ENCODE data around the gene ARMC8. TPM values are rescaled to one million over a fixed set of nuclear protein-coding genes. Genes with fewer than 3 reads are reported as not detected.

ARMC8 gene
- total and polyA plus RNA-seq, 2 of the 8 experiments (the other 6 are each of a cell fraction or from before 2014, with no cell fraction given) = 47.3 to 58.5 TPM

GRCh38 chr3:138297059-138297607 lies 110.0 kb downstream of the ARMC8 start:
- no peak overlapping the region for H2BK12ac ChIP-seq (ENCODE audit: low read depth, low read length)
- H3K14ac ChIP-seq (ENCODE audit: insufficient read length) = no peak overlapping the region
- H3K9ac ChIP-seq (replicated peaks in 1 of 4; ENCODE audit: extremely low read depth in 1 of 4, low read depth in 3 of 4, low read length in 3 of 4) = no peak overlapping the region
- POLR2A ChIA-PET (ENCODE audit: partially characterized antibody) = interaction anchor here (1.1 kb wide), 1 partner anchor 24 kb away, joined by 3 read pairs; no protein-coding TSS in a partner anchor
- H4K91ac ChIP-seq (replicated peaks; ENCODE audit: insufficient read length, low read length) = no peak overlapping the region
- H3K9me3 ChIP-seq (ENCODE audit: insufficient read depth in 2 of 2, low read depth in 1 of 2, low read length in 1 of 2) = no peaks in the 10 kb centered on the region
- H3K56ac ChIP-seq (replicated peaks; ENCODE audit: insufficient read length, low read depth, low read length) = no peak overlapping the region
- no peaks in the 10 kb centered on the region for H3K27me3 ChIP-seq (replicated peaks in 1 of 4; ENCODE audit: control insufficient read depth in 3 of 4, extremely low read depth in 1 of 4, insufficient read depth in 3 of 4, low read length in 3 of 4)
- peaks cover 2 to 14% (median 9%) of the 10 kb centered on the region in 4 experiments; a peak in 6 of 8 replicates for H3K36me3 ChIP-seq (ENCODE audit: control insufficient read depth in 2 of 4, insufficient read depth in 4 of 4, low read length in 3 of 4)
- CTCF ChIA-PET (ENCODE audit: partially characterized antibody) = interaction anchor here (1.0 to 1.6 kb wide), 2 partner anchors 15 to 32 kb away, joined by 3 read pairs; no protein-coding TSS in a partner anchor
- no peak overlapping the region for H2AFZ ChIP-seq (ENCODE audit: low read length)
- H3K23ac ChIP-seq (ENCODE audit: insufficient read length) = no peak overlapping the region
- no peaks in the 10 kb centered on the region for H3K23me2 ChIP-seq (ENCODE audit: low read depth, low read length)
- DNase-seq (ENCODE audit: low read depth in 1 of 2, low spot score in 2 of 2) (no peak), FAIRE-seq (no peak)
- no peak overlapping the region for H3K4ac ChIP-seq (replicated peaks; ENCODE audit: insufficient read length, low read depth, low read length)
- H3K18ac ChIP-seq (ENCODE audit: extremely low read depth, low read length) = no peak overlapping the region
- no peak overlapping the region for H3K4me2 ChIP-seq (ENCODE audit: insufficient read depth in 1 of 2, low read depth in 2 of 2, low read length in 2 of 2)
- no peak overlapping the region for H4K5ac ChIP-seq (ENCODE audit: insufficient read length, low read depth, low read length)
- H4K8ac ChIP-seq (ENCODE audit: extremely low read depth, insufficient read depth, low read length) = no peak overlapping the region
- no peak overlapping the region for H3K27ac ChIP-seq (ENCODE audit: low read depth, low read length)
- no peaks in the 10 kb centered on the region for H4K20me1 ChIP-seq (replicated peaks in 1 of 2; ENCODE audit: control insufficient read depth in 1 of 2, insufficient read depth in 2 of 2, low read length in 2 of 2)
- H3K4me3 ChIP-seq (ENCODE audit: extremely low read depth in 1 of 4, insufficient read depth in 2 of 4, low read depth in 3 of 4, low read length in 4 of 4) = no peak overlapping the region
- no peak overlapping the region for H2AK5ac ChIP-seq (ENCODE audit: low read depth, low read length)
- no peaks in the 10 kb centered on the region for H3K79me1 ChIP-seq (ENCODE audit: low read depth, low read length)
- no peak overlapping the region for H2BK15ac ChIP-seq (ENCODE audit: low read length)
- no peaks in the 10 kb centered on the region for H3K79me2 ChIP-seq (ENCODE audit: control insufficient read depth in 1 of 2, insufficient read depth in 2 of 2, low read length in 2 of 2)
- no peak overlapping the region for H2BK20ac ChIP-seq (ENCODE audit: low read length)
- no peak overlapping the region for H2BK120ac ChIP-seq (replicated peaks; ENCODE audit: low read depth, low read length)
- H3K4me1 ChIP-seq (replicated peaks in 1 of 4; ENCODE audit: control insufficient read depth in 3 of 4, insufficient read depth in 4 of 4, low read length in 3 of 4) = no peaks in the 10 kb centered on the region
- 91% methylated on average over 4 of the region's 5 CpGs; no CpG with 5 or more reads in 1 of the 2 experiments for WGBS, 2 experiments (ENCODE audit: extremely low coverage in 1 of 2, insufficient coverage in 1 of 2, insufficient read length in 1 of 2, insufficient replicate concordance in 2 of 2, low coverage in 1 of 2, low lambda C conversion rate in 2 of 2, missing lambda C conversion rate in 1 of 2)
- no peak overlapping the region for H2BK5ac ChIP-seq (ENCODE audit: low read depth, low read length)
- TF ChIP-seq ZNF274 (IDR thresholded peaks at IDR 0.05; ENCODE audit: borderline replicate concordance, extremely low read depth, low read length) (no peak), ATF2 (IDR thresholded peaks at IDR 0.05; ENCODE audit: low read length) (no peak), CHD1 (IDR thresholded peaks at IDR 0.05; ENCODE audit: low read depth, low read length) (no peak), POU5F1 (IDR thresholded peaks at IDR 0.05; ENCODE audit: low read depth, low read length) (no peak), SP4 (IDR thresholded peaks at IDR 0.05; ENCODE audit: low read length) (no peak), EP300 (IDR thresholded peaks at IDR 0.05; ENCODE audit: borderline replicate concordance in 1 of 2, low read depth in 2 of 2, low read length in 2 of 2) (no peak), CBX5 (IDR thresholded peaks at IDR 0.05; ENCODE audit: low read depth, low read length) (no peak), TAF7 (optimal IDR thresholded peaks at IDR 0.05; ENCODE audit: borderline replicate concordance, low read depth, low read length) (no peak), RFX5 (IDR thresholded peaks at IDR 0.05; ENCODE audit: borderline replicate concordance, low read depth, low read length) (no peak), TEAD4 (IDR thresholded peaks at IDR 0.05; ENCODE audit: low read depth, low read length) (no peak), KDM4A (IDR thresholded peaks at IDR 0.05; ENCODE audit: low read depth, low read length, severe bottlenecking) (no peak)

Measured in H1 (cell line).